HepG2 (cell line): ENCODE results near the gene ARHGAP19. TPM values are rescaled to one million over a fixed set of nuclear protein-coding genes. Genes with fewer than 3 reads are reported as not detected.

Experiments used
- ATAC-seq: fragments of 200-7000 bp; cut with Tn5 transposase; 3 replicates; pipeline ENCODE4 v1.9.1; 2020; ENCODE audit warnings: mild to moderate bottlenecking, moderate library complexity
- BruUV-seq: library from RNA; stranded (reverse); fragments of 400-500 nt; replicated peaks from 2 replicates; lab custom pipeline; 2021; lab: Mats Ljungman, UMichigan
- CTCF ChIA-PET: fragments of 300-600 bp; formaldehyde crosslinking; extraction: SDS; loops from one replicate; lab custom pipeline; 2021; ENCODE audit warnings: low total read pairs, inconsistent platforms, low intra/inter-chr PET ratio; lab: Yijun Ruan, JAX
- POLR2A ChIA-PET: fragments of 350-600 bp; sonication (Branson Sonifier 250); formaldehyde crosslinking; loops from one replicate; lab custom pipeline; 2020; ENCODE audit warnings: antibody characterized with exemption, inconsistent platforms; lab: Yijun Ruan, JAX
- DNase-seq: peaks from one replicate; pipeline ENCODE4 v3.0.0-alpha.2; 2015; ENCODE audit warnings: low spot score
- FAIRE-seq: peaks from 3 replicates; lab custom pipeline; 2011; peaks lifted over from hg19 to GRCh38; lab: Jason Lieb, UNC
- H2AFZ ChIP-seq: one replicate; pipeline ENCODE4 v1.6.1; 2011; ENCODE audit warnings: low read length, inconsistent platforms
- H3K27ac ChIP-seq: fragments of 300-600 bp; 3 replicates; pipeline ENCODE4 v1.8.0; 2011; ENCODE audit warnings: mixed run types, mild to moderate bottlenecking, mixed read lengths, low read length, inconsistent platforms; ENCODE audit not compliant: insufficient read depth; ENCODE audit errors: extremely low read length
- H3K27me3 ChIP-seq, 2 experiments: fragments of 200-600 bp in 1 of 2; 2 replicates in 1 of 2; 3 replicates in 1 of 2; pipeline versions ENCODE4 v1.6.0 to v1.8.0; 2011; ENCODE audit warnings: low read length in 2 of 2, mild to moderate bottlenecking in 2 of 2, moderate library complexity in 2 of 2, inconsistent platforms in 1 of 2; ENCODE audit not compliant: insufficient read depth in 2 of 2, control insufficient read depth in 1 of 2
- H3K36me3 ChIP-seq, 2 experiments: fragments of 200-600 bp in 1 of 2; replicated peaks in 1 of 2; 2 replicates in 1 of 2; 3 replicates in 1 of 2; pipeline versions ENCODE4 v1.5.1 to v1.8.0; 2011; ENCODE audit warnings: low read length in 2 of 2, inconsistent platforms in 1 of 2; ENCODE audit not compliant: insufficient read depth in 2 of 2, control insufficient read depth in 1 of 2
- H3K4me1 ChIP-seq: 2 replicates; pipeline ENCODE4 v1.5.1; 2012; ENCODE audit warnings: low read length, inconsistent platforms; ENCODE audit not compliant: insufficient read depth
- H3K4me2 ChIP-seq: 2 replicates; pipeline ENCODE4 v1.6.0; 2011; ENCODE audit warnings: low read depth, low read length, inconsistent platforms
- H3K4me3 ChIP-seq, 3 experiments: fragments of 200-600 bp in 1 of 3; sonication (generic), shearing (Covaris generic) in 1 of 3; replicated peaks in 1 of 3; 2 replicates each; pipeline ENCODE4 v1.5.1; 2011 to 2016; ENCODE audit warnings: low read length in 3 of 3, inconsistent platforms in 2 of 3, low read depth in 2 of 3, mild to moderate bottlenecking in 2 of 3, control low read depth in 1 of 3, mixed read lengths in 1 of 3; ENCODE audit not compliant: insufficient read depth in 1 of 3
- H3K79me2 ChIP-seq: one replicate; pipeline ENCODE4 v1.6.1; 2011; ENCODE audit warnings: low read length, inconsistent platforms; ENCODE audit not compliant: insufficient read depth
- H3K9ac ChIP-seq: 2 replicates; pipeline ENCODE4 v1.6.0; 2011; ENCODE audit warnings: mild to moderate bottlenecking, low read depth, low read length, inconsistent platforms; ENCODE audit not compliant: insufficient read depth
- H3K9me3 ChIP-seq: 2 replicates; pipeline ENCODE4 v1.5.1; 2012; ENCODE audit warnings: mild to moderate bottlenecking, low read length
- H4K20me1 ChIP-seq: 2 replicates; pipeline ENCODE4 v1.6.0; 2011; ENCODE audit warnings: inconsistent platforms, mild to moderate bottlenecking, low read length, moderate library complexity; ENCODE audit not compliant: insufficient read depth
- GTF2F1 ChIP-seq: fragments of 150-350 bp; IDR thresholded peaks from 2 replicates; pipeline ENCODE4 v1.6.1; 2014; ENCODE audit warnings: low read length
- RBFOX2 ChIP-seq: fragments of 200-400 bp; formaldehyde crosslinking; IDR thresholded peaks from 2 replicates; pipeline ENCODE4 v1.6.1; 2017; ENCODE audit warnings: low read depth, mild to moderate bottlenecking, low read length
- REXO4 ChIP-seq: sonication (generic); formaldehyde crosslinking; IDR thresholded peaks from 2 replicates; pipeline ENCODE4 v1.8.0; 2022; ENCODE audit warnings: missing genetic modification reagents, mild to moderate bottlenecking, borderline replicate concordance
- ZEB1 ChIP-seq: IDR thresholded peaks from 2 replicates; pipeline ENCODE4 v1.6.1; 2012; ENCODE audit warnings: mild to moderate bottlenecking, low read depth, inconsistent platforms; ENCODE audit not compliant: insufficient replicate concordance
- ZNF253 ChIP-seq: sonication (generic); formaldehyde crosslinking; IDR thresholded peaks from 2 replicates; pipeline ENCODE4 v1.8.0; 2022; ENCODE audit warnings: mild to moderate bottlenecking, missing genetic modification reagents, borderline replicate concordance
- ZNF317 ChIP-seq: sonication (generic); formaldehyde crosslinking; IDR thresholded peaks from 2 replicates; pipeline ENCODE4 v1.5.0; 2020; ENCODE audit warnings: mild to moderate bottlenecking, missing genetic modification reagents
- ZNF460 ChIP-seq: sonication (generic); formaldehyde crosslinking; IDR thresholded peaks from 2 replicates; pipeline ENCODE4 v1.5.1; 2020; ENCODE audit warnings: missing genetic modification reagents, mild to moderate bottlenecking, borderline replicate concordance
- ZNF557 ChIP-seq: sonication (generic); formaldehyde crosslinking; IDR thresholded peaks from 2 replicates; pipeline ENCODE4 v1.4.0; 2020; ENCODE audit warnings: missing genetic modification reagents
- ZNF670 ChIP-seq: sonication (generic); formaldehyde crosslinking; IDR thresholded peaks from 2 replicates; pipeline ENCODE4 v1.8.0; 2022; ENCODE audit warnings: mild to moderate bottlenecking, missing genetic modification reagents, borderline replicate concordance
- ZNF790 ChIP-seq: sonication (generic); formaldehyde crosslinking; IDR thresholded peaks from 2 replicates; pipeline ENCODE4 v1.8.0; 2022; ENCODE audit warnings: missing genetic modification reagents, mild to moderate bottlenecking, borderline replicate concordance
- ZNF879 ChIP-seq: sonication (generic); formaldehyde crosslinking; IDR thresholded peaks from 2 replicates; pipeline ENCODE4 v1.8.1; 2023; ENCODE audit warnings: missing genetic modification reagents
- WGBS: methylation state at CpG from one replicate; pipeline ENCODE4 v1.1.6; 2017; ENCODE audit warnings: low lambda C conversion rate; 5-methylcytosine and 5-hydroxymethylcytosine counted together
- in situ Hi-C: cut with HindIII; loops from 2 replicates; pipeline ENCODE4 v1.10.0; 2017; ENCODE audit warnings: low pct_unique_long_range_greater_than_20kb; ENCODE audit not compliant: extremely low pct_ligation_motif_present
- intact Hi-C: fragments of 100-400 bp; cut with micrococcal nuclease; formaldehyde crosslinking; loops from one replicate; pipeline ENCODE4 v1.10.0; 2022; ENCODE audit not compliant: unreplicated experiment
- polyA plus RNA-seq, 8 experiments: library from polyadenylated mRNA; depleted of rRNA in 3 of 8; stranded (reverse) in 7 of 8; unstranded in 1 of 8; fragments of >200 nt; fragmentation: Illumina TruSeq in 4 of 8; extraction: Trizol in 4 of 8; gene quantifications; 2 replicates each; pipeline versions ENCODE4 v1.2.1 to v1.2.3, GENCODE V29; 2011 to 2016; ENCODE audit warnings: low read depth in 4 of 8, missing spikeins in 1 of 8, mixed read lengths in 1 of 8; ENCODE audit not compliant: insufficient read depth in 1 of 8
- total RNA-seq, 5 experiments: library from RNA; depleted of rRNA; stranded (reverse); fragments of >200 nt; fragmentation: Illumina TruSeq; extraction: Trizol; gene quantifications; 2 replicates each; pipeline ENCODE4 v1.2.3, GENCODE V29; 2016; ENCODE audit warnings: low read depth in 1 of 5
- TF ChIP-seq, protein P1 (sequence below), 2 experiments: sonication (generic) in 1 of 2; formaldehyde crosslinking in 1 of 2; IDR thresholded peaks; 2 replicates each; pipeline versions ENCODE4 v1.5.1 to v1.6.1; 2011 to 2020; ENCODE audit warnings: borderline replicate concordance in 1 of 2, low read depth in 1 of 2, low read length in 1 of 2, mild to moderate bottlenecking in 1 of 2, missing genetic modification reagents in 1 of 2, moderate library complexity in 1 of 2
- TF ChIP-seq, protein P2 (sequence below): sonication (generic); formaldehyde crosslinking; IDR thresholded peaks from 2 replicates; pipeline ENCODE4 v1.4.0; 2020; ENCODE audit warnings: missing genetic modification reagents, mild to moderate bottlenecking, borderline replicate concordance
- TF ChIP-seq, protein P3 (sequence below), 2 experiments: fragments of 450-650 bp in 1 of 2; sonication (generic) in 1 of 2; formaldehyde crosslinking; IDR thresholded peaks; 2 replicates each; pipeline versions ENCODE4 v1.5.0 to v1.8.0; 2020 to 2022; ENCODE audit warnings: mild to moderate bottlenecking in 1 of 2, missing genetic modification reagents in 1 of 2
- TF ChIP-seq, protein P4 (sequence below): sonication (generic); formaldehyde crosslinking; IDR thresholded peaks from 2 replicates; pipeline ENCODE4 v1.5.0; 2020; ENCODE audit warnings: missing genetic modification reagents

ARHGAP19 gene
- total and polyA plus RNA-seq, 2 of the 13 experiments (the other 11 are each of a cell fraction or from before 2014, with no cell fraction given): 7.6 to 10.0 TPM

DNA sequence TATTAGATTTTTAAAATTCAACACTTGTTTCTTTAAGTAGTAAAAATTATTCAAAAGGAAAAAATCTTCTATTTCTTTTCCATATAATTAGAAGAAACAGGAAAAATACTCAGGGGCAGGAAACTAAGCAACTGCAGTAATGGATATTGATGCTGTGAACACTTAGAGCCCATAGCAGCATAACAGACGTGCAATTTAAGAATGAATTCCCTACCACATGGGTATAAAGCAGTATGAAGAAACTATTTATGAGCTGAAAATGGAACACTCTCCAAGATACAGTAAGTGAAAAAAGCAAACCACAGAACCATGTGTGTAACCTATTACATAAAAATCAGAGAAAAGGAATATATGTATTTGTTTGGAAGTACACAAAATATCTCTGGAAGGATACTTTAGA is 30.8 kb downstream of the ARHGAP19 start (continued):
- TF ChIP-seq, protein P1, sequence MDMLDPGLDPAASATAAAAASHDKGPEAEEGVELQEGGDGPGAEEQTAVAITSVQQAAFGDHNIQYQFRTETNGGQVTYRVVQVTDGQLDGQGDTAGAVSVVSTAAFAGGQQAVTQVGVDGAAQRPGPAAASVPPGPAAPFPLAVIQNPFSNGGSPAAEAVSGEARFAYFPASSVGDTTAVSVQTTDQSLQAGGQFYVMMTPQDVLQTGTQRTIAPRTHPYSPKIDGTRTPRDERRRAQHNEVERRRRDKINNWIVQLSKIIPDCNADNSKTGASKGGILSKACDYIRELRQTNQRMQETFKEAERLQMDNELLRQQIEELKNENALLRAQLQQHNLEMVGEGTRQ (IDR thresholded peaks at IDR 0.05; ENCODE audit: low read depth, low read length): no peak
- TF ChIP-seq, protein P1 (CRISPR knock-in tag; IDR thresholded peaks at IDR 0.05; ENCODE audit: borderline replicate concordance): no peak
- TF ChIP-seq ZNF790 (CRISPR knock-in tag): no peak
- TF ChIP-seq, all 625 proteins: peak for 0

DNA sequence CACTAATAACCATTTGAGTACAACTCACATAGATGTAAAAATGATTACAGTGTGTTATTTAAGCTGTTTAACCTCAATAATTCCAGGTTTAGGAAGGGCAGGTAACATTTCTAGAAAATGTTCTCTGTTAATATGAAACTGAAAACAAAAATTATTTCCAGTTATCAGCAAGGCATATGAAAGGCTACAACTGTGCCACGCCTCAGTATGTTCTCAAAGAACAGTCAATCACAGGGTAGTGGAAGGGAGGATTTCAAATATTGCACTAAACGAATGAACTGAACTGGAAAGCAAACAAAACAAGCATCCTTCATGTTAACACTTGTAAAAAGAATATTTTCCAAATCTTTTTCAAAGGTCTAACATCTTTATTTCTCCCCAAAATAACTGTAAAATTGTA is 31.3 kb downstream of the ARHGAP19 start:
- H3K4me2 ChIP-seq: no peak overlapping the region
- H3K9me3 ChIP-seq: no peaks in the 10 kb centered on the region
- no peak overlapping the region for H3K4me3 ChIP-seq
- no peak for DNase-seq
- H3K4me1 ChIP-seq: peaks cover 9% of the 10 kb centered on the region
- peaks cover 0 to 8% of the 10 kb centered on the region in 2 experiments; a peak in 1 of 5 replicates for H3K36me3 ChIP-seq
- H4K20me1 ChIP-seq: no peaks in the 10 kb centered on the region
- POLR2A ChIA-PET: no interaction called here
- BruUV-seq: no TSS peak
- H3K27ac ChIP-seq: no peak overlapping the region
- in situ Hi-C loops: no loop called here
- H3K79me2 ChIP-seq: no peaks in the 10 kb centered on the region
- intact Hi-C loops: no loop called here
- CTCF ChIA-PET: no interaction called here
- no peak for FAIRE-seq
- 96% methylated on average over 2 of the region's 2 CpGs for WGBS
- H3K9ac ChIP-seq: no peak overlapping the region
- H2AFZ ChIP-seq: no peak overlapping the region
- H3K27me3 ChIP-seq: no peaks in the 10 kb centered on the region
- no peak for ATAC-seq
- TF ChIP-seq, protein P2, sequence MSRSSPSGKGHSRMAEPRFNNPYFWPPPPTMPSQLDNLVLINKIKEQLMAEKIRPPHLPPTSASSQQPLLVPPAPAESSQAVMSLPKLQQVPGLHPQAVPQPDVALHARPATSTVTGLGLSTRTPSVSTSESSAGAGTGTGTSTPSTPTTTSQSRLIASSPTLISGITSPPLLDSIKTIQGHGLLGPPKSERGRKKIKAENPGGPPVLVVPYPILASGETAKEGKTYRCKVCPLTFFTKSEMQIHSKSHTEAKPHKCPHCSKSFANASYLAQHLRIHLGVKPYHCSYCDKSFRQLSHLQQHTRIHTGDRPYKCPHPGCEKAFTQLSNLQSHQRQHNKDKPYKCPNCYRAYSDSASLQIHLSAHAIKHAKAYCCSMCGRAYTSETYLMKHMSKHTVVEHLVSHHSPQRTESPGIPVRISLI (CRISPR knock-in tag): no peak
- TF ChIP-seq REXO4 (CRISPR knock-in tag): no peak
- no peak for TF ChIP-seq ZNF557 (CRISPR knock-in tag)
- TF ChIP-seq ZEB1: no peak
- TF ChIP-seq ZNF317 (CRISPR knock-in tag): no peak
- TF ChIP-seq, protein P3, sequence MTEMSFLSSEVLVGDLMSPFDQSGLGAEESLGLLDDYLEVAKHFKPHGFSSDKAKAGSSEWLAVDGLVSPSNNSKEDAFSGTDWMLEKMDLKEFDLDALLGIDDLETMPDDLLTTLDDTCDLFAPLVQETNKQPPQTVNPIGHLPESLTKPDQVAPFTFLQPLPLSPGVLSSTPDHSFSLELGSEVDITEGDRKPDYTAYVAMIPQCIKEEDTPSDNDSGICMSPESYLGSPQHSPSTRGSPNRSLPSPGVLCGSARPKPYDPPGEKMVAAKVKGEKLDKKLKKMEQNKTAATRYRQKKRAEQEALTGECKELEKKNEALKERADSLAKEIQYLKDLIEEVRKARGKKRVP (CRISPR knock-in tag; IDR thresholded peaks at IDR 0.05): no peak
- TF ChIP-seq ZNF253 (CRISPR knock-in tag): no peak
- TF ChIP-seq, protein P4, sequence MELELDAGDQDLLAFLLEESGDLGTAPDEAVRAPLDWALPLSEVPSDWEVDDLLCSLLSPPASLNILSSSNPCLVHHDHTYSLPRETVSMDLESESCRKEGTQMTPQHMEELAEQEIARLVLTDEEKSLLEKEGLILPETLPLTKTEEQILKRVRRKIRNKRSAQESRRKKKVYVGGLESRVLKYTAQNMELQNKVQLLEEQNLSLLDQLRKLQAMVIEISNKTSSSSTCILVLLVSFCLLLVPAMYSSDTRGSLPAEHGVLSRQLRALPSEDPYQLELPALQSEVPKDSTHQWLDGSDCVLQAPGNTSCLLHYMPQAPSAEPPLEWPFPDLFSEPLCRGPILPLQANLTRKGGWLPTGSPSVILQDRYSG (CRISPR knock-in tag): no peak
- TF ChIP-seq RBFOX2: no peak
- no peak for TF ChIP-seq GTF2F1
- TF ChIP-seq ZNF670 (CRISPR knock-in tag): no peak
- no peak for TF ChIP-seq ZNF460 (CRISPR knock-in tag)
- TF ChIP-seq ZNF879: no peak
